ENCODE data around the gene MMP28. TPM values are rescaled to one million over a fixed set of nuclear protein-coding genes. Genes with fewer than 3 reads are reported as not detected.

Gene MMP28
- total and polyA plus RNA-seq, 2 donors (not counting 1 experiment from before 2014, with no cell fraction given), result 0.15 to 2.0 TPM

- intact Hi-C loops (cut with micrococcal nuclease), result no loop called here
- H3K4me2 ChIP-seq (replicated peaks; ENCODE audit: low read depth, low read length, poor library complexity, severe bottlenecking), result no peak overlapping the region
- DNase-seq (no peak), ATAC-seq (ENCODE audit: low read depth) (no peak)
- H3K9me3 ChIP-seq (ENCODE audit: control extremely low read depth in 1 of 3, control insufficient read depth in 2 of 3, insufficient read depth in 1 of 3, low read length in 2 of 3), result no peaks in the 10 kb centered on the region
- peaks cover 0 to 3% (median 1%) of the 10 kb centered on the region in 4 experiments for H3K27me3 ChIP-seq (replicated peaks in 1 of 4; ENCODE audit: control extremely low read depth in 1 of 4, control insufficient read depth in 3 of 4, insufficient read depth in 4 of 4, low read length in 3 of 4)
- ChIA-PET CTCF (interaction anchor here (1.4 kb wide), 1 partner anchor 21 kb away, joined by 3 read pairs; no protein-coding TSS in a partner anchor), POLR2A (interaction anchor here (0.6 kb wide), 1 partner anchor 19 kb away, joined by 8 read pairs; no protein-coding TSS in a partner anchor)
- H3K9me3 Mint-ChIP-seq (ENCODE audit: insufficient read depth), result no peaks in the 10 kb centered on the region
- no peaks in the 10 kb centered on the region for H3K36me3 ChIP-seq (replicated peaks in 1 of 2; ENCODE audit: control extremely low read depth in 1 of 2, control insufficient read depth in 1 of 2, extremely low read depth in 1 of 2, insufficient read depth in 2 of 2, low read length in 1 of 2)
- H3K27ac Mint-ChIP-seq, result no peak overlapping the region
- peaks cover 23% of the 10 kb centered on the region for H3K27me3 Mint-ChIP-seq
- no peak overlapping the region for H3K4me3 Mint-ChIP-seq
- 100% methylated on average over 1 of the region's 2 CpGs for WGBS (ENCODE audit: insufficient coverage)
- H3K9ac ChIP-seq (ENCODE audit: low read length), result no peak overlapping the region
- TF ChIP-seq EZH2 (IDR thresholded peaks at IDR 0.05; ENCODE audit: borderline replicate concordance, insufficient read depth, low read depth, low read length, poor library complexity, severe bottlenecking), result no peak
- no peak for TF ChIP-seq CTCF (IDR thresholded peaks at IDR 0.05)
- no peak overlapping the region for H2AFZ ChIP-seq (ENCODE audit: insufficient read depth, low read depth, low read length, poor library complexity, severe bottlenecking)
- H3K4me1 ChIP-seq (ENCODE audit: control insufficient read depth in 2 of 2, insufficient read depth in 2 of 2, low read length in 2 of 2), result no peaks in the 10 kb centered on the region
- no peaks in the 10 kb centered on the region for H3K4me1 Mint-ChIP-seq
- no peak overlapping the region for H3K27ac ChIP-seq (ENCODE audit: low read length in 2 of 2)
- no peak overlapping the region for H3K4me3 ChIP-seq (ENCODE audit: control extremely low read depth in 1 of 5, extremely low read depth in 1 of 5, insufficient read depth in 1 of 5, low read depth in 2 of 5, low read length in 4 of 5)
- no peaks in the 10 kb centered on the region for H3K79me2 ChIP-seq (ENCODE audit: control insufficient read depth, insufficient read depth, low read length)
- no peaks in the 10 kb centered on the region for H4K20me1 ChIP-seq (ENCODE audit: control insufficient read depth, insufficient read depth, low read length, poor library complexity, severe bottlenecking)
Measured at GRCh38 chr17:35784895-35785294, 10.5 kb downstream of the MMP28 start.

GRCh38 chr17:35780950-35781349 lies 14.5 kb downstream of the MMP28 start:
- Histone ChIP-seq H3K79me2 (ENCODE audit: control insufficient read depth, insufficient read depth, low read length) (no peaks in the 10 kb centered on the region), H3K4me3 (ENCODE audit: control extremely low read depth in 1 of 5, extremely low read depth in 1 of 5, insufficient read depth in 1 of 5, low read depth in 2 of 5, low read length in 4 of 5) (no peak overlapping the region), H3K4me1 (ENCODE audit: control insufficient read depth in 2 of 2, insufficient read depth in 2 of 2, low read length in 2 of 2) (no peaks in the 10 kb centered on the region), H4K20me1 (ENCODE audit: control insufficient read depth, insufficient read depth, low read length, poor library complexity, severe bottlenecking) (no peaks in the 10 kb centered on the region), H3K9me3 (ENCODE audit: control extremely low read depth in 1 of 3, control insufficient read depth in 2 of 3, insufficient read depth in 1 of 3, low read length in 2 of 3) (no peaks in the 10 kb centered on the region), H3K36me3 (replicated peaks in 1 of 2; ENCODE audit: control extremely low read depth in 1 of 2, control insufficient read depth in 1 of 2, extremely low read depth in 1 of 2, insufficient read depth in 2 of 2, low read length in 1 of 2) (no peaks in the 10 kb centered on the region), H3K9ac (ENCODE audit: low read length) (no peak overlapping the region), H3K4me2 (replicated peaks; ENCODE audit: low read depth, low read length, poor library complexity, severe bottlenecking) (no peak overlapping the region), H3K27ac (ENCODE audit: low read length in 2 of 2) (no peak overlapping the region), H3K27me3 (replicated peaks in 1 of 4; ENCODE audit: control extremely low read depth in 1 of 4, control insufficient read depth in 3 of 4, insufficient read depth in 4 of 4, low read length in 3 of 4) (peaks cover 0 to 3% (median 0%) of the 10 kb centered on the region in 4 experiments), H2AFZ (ENCODE audit: insufficient read depth, low read depth, low read length, poor library complexity, severe bottlenecking) (no peak overlapping the region)
- ATAC-seq (ENCODE audit: low read depth) (no peak), DNase-seq (no peak)
- WGBS (ENCODE audit: insufficient coverage), result 90% methylated on average over 3 of the region's 3 CpGs
- no peaks in the 10 kb centered on the region for H3K4me1 Mint-ChIP-seq
- H3K9me3 Mint-ChIP-seq (ENCODE audit: insufficient read depth), result no peaks in the 10 kb centered on the region
- intact Hi-C loops (cut with micrococcal nuclease), result no loop called here
- no peak overlapping the region for H3K27ac Mint-ChIP-seq
- POLR2A ChIA-PET, result no interaction called here
- H3K27me3 Mint-ChIP-seq, result peaks cover 8% of the 10 kb centered on the region
- CTCF ChIA-PET, result no interaction called here
- no peak overlapping the region for H3K4me3 Mint-ChIP-seq
- TF ChIP-seq EZH2 (IDR thresholded peaks at IDR 0.05; ENCODE audit: borderline replicate concordance, insufficient read depth, low read depth, low read length, poor library complexity, severe bottlenecking), result no peak
- no peak for TF ChIP-seq CTCF (IDR thresholded peaks at IDR 0.05)
